HT1080 (cell line): ENCODE measurements around the gene MAG. TPM values are rescaled to one million over a fixed set of nuclear protein-coding genes. Genes with fewer than 3 reads are reported as not detected.
A peak's percentile ranks its signal among the peaks of the same experiment; 100 is the strongest.

ENCODE experiments used
- DNase-seq: peaks from one replicate; pipeline ENCODE4 v3.0.0-alpha.2; 2015; ENCODE audit warnings: low read depth
- total RNA-seq: library from RNA; depleted of rRNA; stranded (reverse); fragments of >200 nt; shearing (Covaris generic); gene quantifications from 2 replicates; pipeline ENCODE4 v1.2.3, GENCODE V29; 2014

The MAG gene
- total RNA-seq, 1 experiment from 2014 or later, result not detected

DNA sequence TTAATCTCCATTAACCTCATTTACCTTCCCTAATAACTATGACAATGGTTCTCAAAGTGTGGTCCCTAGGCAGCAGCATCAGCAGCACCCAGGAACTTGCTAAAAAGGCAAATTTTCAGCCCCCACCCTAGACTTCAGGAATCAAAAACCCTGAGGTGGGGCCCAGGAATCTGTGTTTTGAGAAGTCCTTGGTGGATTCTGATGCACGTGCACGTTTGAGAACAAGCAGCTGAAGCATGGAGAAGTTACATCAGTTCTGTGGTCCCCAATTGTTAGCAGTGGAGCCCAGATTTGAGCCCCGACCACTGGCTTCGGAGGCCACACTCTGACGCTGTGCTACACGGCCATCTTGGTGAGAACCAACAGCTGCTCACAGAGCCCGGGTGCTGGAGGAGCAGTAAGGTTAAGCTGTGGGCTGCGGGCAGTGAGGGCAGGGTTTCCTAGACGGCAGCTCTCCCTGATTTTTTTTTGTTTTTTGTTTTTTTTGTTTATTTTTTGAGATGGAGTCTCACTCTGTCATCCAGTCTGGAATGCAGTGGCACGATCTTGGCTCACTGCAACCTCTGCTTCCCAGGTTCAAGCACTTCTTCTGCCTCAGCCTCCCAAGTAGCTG lies 23.0 kb downstream of the MAG start:
- no peak for DNase-seq

DNA sequence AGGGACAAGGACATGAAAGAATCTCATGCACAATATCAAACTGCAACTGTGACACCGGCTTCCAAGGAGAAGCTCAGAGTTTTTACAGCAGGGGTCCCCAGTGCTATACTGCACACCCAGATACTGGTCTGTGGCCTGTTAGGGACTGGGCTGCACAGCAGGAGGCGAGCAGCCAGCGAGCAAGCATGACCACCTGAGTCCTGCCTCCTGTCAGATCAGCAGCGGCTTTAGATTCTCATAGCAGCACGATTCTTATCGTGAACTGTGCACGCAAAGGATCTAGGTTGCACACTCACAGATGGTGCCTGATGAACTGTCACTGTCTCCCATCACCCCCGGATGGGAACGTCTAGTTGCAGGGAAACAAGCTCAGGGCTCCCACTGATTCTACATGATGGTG lies 23.9 kb downstream of the MAG start:
- no peak for DNase-seq

DNA sequence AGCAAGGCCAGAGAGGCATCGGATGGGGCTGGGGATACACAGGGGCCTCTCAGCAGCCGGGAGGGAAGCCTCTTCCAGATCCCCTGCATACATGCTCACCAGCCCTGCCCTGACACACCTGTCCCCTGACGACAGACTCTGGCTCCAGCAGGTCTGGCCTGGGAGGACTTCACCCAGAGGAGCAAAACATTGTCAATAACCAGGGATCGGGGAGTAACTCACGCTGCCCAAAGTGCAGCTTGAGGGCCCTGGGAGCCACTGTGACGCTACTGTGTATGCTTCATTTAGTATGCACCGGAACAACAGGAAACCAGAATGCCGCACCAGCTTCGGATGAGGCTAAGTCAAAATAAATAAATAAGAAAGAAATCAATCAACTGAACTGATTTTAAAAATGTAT lies 24.6 kb downstream of the MAG start:
- no peak for DNase-seq

DNA sequence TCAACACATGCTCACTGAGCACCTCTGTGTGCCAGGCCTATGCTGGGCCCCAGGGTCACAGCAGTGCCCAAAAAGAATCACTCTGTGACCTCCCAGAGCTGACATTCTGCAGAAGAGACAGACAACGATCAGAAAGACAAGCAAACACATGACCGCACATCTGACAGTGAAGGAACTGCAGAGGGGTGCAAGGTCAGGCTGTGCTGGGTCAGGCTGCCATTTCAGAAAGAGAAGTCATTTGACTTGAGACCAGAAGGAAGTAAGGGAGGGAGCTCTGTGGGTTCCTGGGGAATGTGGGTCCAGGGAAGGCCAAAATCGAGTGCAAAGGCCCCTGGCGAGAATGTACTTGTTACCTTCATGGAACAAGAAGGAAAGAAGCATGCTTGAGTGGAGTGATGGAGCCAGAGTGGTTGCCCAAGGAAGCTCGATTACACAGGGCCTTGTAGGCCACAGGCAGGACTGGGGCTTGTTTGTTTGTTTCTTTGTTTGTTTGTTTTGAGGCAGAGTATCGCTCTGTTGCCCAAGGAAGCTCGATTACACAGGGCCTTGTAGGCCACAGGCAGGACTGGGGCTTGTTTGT lies 25.6 kb downstream of the MAG start:
- no peak for DNase-seq

DNA sequence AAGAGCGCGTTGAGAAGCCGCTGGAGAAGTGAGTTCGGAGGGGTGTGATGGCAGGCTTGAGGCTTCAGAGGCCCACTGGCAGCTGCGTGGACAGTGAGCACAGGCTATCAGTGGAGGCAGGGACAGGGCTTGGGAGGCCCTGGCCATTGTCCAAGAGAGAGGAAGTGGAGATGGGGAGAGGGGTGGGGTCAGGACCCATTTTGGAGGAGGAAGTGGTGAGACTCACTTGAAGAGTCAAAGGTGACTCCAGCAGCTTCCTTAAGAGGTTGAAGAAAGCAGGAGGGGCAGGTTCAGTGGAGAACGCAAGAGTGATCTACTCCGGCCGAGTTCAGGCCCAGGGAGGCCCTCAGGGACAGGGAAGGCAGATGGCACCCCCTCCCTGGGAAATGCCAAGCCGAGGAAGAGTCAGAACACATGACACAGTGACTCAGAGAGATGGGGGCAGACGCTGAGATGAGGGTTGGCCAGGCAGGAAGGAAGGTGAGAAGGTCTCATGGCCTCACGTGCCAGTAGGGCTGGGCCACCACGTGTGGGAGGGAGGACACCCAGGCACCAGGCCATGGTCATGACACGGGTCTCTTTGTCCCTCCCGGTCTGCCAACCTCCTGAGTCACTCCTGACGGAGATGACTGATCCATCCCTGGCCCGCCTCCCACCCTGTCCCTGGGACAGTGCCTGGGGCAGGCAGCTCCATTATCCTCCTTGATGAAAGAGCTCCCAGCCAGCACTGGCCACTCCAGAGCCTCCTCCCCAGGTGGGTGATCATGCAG lies 26.9 kb downstream of the MAG start:
- DNase-seq, result peak; percentile 100

DNA sequence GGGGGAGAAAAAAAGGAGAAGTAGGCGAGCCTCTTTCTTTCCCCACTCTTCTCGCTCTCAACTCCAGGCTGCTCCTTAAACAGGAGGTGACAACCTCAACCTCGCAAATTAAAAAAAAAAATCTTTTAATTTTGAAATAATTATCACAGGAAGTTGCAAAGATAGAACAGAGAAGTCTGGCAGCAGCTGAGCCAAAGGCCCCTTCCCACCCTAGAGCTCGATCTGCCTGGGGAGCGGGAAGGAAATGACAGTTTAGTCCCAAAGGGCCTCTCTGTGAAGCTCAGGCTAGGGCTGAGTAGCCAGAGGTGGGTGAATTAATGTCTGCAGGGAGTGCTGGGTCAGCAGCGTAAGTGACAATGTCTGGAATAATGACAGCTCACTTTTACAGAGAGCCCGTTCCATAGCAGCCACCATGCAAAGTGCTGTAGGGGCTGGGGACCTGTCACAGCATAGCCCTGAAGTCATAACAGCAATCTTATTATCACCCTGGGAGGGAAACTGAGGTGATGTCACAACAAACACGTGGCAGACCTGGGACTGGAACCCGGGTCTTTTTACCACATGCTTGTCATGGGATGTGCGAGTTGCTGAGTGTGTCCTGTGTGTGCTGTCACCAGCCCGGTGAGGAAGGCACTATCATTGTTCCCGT lies 28.2 kb downstream of the MAG start:
- DNase-seq, result no peak

DNA sequence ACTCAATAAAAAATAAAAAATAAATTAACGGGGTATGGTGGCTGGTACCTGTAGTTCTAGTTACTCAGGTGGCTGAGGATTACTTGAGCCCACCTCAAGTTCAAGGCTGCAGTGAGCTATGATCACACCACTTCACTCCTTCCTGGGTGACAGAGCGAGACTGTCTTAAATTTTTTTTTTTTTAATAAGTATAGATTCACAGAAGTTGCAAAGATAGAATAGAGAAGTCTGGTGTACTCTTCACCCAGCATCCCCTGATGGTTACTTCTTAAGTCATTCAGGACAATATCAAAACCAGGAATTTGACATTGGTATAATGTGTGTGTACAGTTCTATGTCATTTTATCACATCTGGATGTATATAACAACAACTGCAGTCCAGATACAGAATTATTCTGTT lies 29.3 kb downstream of the MAG start:
- no peak for DNase-seq

DNA sequence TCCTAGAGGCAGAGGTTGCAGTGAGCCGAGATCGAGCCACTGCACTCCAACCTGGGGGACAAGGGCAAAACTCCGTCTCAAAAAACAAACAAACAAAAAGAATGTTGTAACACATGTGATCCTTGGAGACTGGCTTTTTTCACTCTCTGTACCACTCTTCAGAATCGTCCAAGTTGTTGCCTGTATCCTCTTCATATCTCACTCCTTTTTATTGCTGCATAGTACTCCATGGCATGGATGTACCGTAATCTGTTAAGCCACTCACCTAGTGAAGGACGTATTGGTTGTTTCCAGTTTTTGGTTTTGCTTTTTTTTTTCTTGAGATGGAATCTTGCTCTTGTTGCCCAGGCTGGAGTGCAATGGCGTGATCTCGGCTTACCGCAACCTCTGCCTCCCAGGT lies 30.1 kb downstream of the MAG start:
- DNase-seq, result no peak

DNA sequence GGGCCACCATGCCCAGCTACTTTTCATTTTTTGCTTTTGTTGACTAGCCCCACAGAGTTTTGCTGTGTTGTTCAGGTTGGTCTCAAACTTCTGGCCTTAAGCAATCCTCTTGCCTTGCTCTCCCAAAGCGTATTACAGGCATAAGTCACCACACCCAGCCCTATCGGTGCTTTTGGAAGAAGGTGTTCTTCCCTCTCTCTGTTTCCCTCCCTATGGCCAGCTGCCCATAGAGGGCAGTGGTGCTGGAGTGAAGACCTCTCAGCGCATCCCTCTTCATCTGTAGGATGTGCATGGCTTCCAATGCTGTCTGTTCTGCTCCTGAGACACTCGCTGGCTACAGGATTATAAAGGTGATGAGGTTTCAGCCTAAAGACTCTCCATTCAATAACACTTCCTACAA lies 35.7 kb downstream of the MAG start:
- DNase-seq, result no peak

DNA sequence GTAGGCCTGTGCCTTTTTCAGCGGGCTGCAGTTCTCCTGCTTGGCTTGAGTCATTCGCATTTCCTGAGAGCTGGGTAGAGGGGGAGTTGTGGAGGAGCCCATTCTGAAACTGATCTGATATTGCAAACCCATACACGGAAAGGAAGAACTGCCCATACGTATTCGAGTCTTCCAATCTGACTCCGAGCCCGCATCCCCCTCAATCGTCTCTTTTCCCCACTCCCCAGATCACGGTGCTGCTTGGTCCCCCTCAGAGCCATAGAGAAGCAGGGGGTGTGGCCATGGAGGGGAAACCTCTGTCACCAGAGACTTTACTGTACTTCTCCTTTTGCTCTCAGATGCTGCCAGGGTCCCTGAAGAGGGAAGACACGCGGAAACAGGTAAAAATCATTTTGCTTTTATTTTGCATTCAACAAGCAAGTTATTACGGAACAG lies 36.9 kb downstream of the MAG start, which contains the start of gene CD22:
Gene CD22 (plus strand): TSS at position 337 of the 435 bp plus-strand sequence. CDS start 2,854 bp downstream, outside the sequence.
- no peak for DNase-seq

DNA sequence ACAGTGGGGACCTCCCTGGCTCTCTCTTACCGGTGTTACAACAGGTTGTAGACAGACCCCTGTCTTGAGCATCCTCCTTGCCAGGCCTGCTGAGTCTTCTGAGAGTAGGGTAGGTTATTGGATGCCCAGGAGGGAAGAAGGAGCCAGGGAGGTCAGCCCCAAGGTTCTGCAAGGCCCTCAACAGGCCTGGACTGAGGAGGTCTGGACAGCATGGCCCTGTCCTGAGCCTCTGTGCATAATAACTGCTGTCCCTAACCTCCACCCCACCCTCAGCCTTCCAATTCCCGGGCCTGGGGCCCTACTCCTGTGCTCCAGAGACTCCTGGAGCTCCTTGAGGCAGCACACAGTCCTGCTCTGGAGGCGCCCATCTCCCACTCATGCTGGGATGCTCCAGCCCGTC lies 37.4 kb downstream of the MAG start:
- no peak for DNase-seq

DNA sequence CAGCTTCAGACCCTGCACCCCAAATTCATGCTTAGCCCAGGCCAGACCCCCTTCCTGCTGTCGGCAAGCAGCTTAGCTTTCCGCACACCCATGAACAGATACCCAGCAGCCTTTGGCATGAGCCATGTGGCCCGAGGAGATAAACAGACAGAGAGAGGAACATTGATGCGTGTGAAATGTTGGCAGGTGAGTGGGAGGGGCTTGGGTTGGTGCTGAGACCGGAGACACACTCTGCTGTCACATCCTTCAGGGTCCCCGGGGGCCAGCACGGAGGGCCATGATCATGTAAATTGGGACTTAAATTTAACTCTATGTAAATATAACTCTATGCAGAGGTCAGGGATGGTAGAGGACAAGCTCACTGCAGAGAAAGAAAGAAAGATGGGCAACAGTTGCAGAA lies 38.5 kb downstream of the MAG start:
- no peak for DNase-seq

DNA sequence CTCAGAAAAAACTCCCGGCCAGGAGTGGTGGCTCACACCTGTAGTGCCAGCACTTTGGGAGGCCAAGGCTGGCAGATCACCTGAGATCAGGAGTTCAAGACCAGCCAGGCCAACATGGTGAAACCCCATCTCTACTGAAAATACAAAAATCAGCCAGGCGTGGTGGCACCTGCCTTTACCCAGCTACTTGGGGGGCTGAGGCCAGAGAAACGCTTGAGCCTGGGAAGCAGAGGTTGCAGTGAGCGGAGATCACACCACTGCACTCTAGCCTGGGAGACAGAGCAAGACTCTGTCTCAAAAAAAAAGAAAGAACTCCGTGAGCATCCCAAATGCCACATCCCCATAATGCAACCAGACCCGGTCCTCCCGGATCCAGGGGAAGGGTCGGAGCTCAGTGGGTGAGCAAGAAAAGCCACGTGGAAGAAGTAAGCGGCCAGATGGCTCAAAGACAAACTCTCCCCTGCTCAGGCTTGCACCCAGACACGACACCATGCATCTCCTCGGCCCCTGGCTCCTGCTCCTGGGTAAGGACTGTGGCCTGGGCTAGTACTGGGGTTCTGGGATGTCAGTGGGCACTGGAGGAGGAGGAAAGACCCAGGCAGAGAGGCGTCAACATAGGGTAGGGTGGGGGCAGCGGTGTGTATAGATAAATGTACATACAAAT lies 39.7 kb downstream of the MAG start:
- no peak for DNase-seq

DNA sequence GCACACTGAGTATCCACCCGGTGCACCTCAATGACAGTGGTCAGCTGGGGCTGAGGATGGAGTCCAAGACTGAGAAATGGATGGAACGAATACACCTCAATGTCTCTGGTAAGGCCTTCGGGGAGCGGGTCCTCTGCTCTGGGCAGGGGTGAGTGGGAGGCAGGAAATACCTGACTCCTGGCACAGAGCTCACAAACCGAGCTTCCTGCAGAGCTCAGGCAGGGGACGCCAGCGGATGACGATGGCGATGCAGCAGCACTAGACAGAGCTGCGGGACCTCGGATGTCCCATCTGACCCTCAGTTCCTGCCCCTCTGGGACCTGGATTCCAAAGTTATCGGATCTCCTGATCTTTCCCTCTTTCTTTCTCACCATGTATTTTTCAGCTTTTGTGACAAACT lies 40.9 kb downstream of the MAG start:
- no peak for DNase-seq

DNA sequence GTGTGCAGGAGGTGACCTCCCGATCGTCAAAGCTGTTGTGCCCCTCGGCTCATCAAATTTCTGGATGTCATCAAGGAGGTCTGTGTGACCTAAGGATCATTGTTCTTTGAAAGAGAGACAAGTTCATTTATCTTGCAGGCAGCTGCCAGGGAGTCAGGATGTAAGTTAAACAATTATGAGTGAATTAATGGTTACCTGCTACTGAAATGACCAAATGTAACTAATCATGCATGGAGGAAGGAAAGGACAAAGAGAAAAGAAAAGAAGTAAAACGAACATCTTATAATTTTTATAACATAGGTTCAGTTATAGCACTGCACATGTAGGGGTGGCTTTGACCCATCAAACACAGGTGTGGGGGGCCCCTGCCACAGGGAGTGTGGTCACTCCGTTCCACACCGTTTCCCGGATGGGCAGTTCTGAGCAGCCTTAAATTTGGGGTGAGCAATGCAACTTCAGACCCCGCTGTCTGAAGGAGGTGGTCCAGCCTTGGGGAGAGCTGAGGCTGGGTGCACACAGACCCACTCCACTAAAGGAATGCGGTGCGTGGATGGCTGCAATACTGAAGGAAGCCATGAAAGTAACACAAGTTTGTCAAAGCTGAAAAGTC lies 42.3 kb downstream of the MAG start:
- no peak for DNase-seq

DNA sequence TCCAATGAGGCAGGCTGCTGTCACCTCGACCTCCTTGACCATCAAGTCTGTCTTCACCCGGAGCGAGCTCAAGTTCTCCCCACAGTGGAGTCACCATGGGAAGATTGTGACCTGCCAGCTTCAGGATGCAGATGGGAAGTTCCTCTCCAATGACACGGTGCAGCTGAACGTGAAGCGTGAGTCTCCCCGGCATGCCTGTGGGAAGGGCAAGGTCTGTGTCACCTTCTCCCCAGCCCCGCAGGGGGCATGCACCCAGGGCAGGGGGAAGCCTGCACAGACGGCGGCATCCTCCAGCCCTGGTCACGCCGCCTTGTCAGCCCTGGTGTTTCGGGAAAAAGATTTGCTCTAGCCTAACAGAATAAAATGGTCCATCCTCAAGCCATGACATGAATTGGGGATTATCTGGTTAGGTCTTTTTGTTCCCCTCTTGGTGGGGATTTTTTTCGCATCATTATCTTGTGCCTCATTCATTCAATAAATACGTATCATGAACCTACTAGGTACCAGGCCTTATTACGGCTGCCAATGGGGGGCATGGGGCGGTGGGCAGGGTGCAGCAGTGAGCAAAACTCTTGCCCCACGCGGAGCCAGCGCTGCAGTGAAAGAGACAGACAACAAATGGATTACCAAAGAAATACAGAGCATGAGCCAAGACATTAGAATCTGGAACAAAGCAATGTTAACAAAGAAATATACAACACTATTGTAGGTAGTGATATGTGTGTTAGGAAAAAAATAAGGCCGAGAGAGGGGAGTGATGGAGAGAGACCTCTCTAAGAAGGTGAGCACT lies 44.4 kb downstream of the MAG start:
- no peak for DNase-seq

DNA sequence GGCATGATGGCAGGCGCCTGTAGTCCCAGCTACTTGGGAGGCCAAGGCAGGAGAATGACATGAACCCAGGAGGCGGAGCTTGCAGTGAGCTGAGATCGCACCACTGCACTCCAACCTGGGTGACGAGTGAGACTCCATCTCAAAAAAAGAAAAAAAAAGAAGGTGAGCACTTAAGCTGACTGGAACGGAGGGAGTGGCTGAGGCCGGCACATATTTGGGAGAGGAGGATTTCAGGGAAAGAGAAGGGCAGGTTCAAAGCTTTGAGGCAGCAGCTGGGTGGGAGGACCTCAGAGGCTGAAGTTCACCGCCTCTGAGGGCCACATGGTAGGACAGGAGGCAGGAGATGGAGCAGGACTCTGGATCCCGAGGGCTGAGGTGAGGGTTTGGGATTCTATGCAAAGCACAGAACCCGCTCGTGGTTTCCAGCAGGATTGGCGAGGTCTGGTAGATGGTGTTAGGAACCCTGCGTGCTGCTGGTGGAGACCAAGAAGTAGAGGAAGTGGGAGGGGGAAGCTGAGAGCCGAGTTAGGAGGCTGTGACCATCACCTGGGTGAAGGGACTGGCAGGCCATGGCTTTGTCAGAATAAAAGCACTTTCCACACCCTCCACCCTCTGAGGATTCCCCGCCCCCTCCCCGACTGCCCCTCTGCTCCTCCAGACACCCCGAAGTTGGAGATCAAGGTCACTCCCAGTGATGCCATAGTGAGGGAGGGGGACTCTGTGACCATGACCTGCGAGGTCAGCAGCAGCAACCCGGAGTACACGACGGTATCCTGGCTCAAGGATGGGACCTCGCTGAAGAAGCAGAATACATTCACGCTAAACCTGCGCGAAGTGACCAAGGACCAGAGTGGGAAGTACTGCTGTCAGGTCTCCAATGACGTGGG lies 45.4 kb downstream of the MAG start:
- no peak for DNase-seq

DNA sequence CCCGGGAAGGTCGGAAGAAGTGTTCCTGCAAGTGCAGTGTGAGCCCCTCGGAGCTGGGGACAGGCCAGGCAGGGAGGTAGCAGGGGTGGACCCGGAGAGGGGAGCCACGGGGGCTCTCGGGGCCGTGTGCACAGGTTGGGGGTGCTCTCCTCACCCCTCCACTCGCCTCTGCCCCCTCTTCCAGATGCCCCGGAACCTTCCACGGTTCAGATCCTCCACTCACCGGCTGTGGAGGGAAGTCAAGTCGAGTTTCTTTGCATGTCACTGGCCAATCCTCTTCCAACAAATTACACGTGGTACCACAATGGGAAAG lies 46.0 kb downstream of the MAG start:
- DNase-seq, result no peak

DNA sequence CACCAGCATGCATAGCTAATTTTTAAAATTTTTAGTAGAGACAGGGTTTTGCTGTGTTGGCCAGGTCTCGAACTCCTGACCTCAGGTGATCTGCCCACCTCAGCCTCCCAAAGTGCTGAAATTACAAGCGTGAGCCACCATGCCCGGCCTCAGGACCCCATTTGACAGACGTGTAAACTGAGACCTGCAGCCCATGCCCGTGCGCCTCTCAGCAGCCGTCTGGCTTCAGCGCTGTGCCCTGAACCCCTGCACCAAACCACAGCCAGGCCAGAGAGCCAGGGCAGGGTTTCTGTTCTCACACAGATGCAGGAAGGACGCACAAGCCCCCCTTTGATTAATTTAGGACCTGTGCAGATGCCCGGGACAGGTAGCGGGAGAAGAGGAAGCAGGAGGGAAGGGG lies 48.5 kb downstream of the MAG start:
- no peak for DNase-seq

DNA sequence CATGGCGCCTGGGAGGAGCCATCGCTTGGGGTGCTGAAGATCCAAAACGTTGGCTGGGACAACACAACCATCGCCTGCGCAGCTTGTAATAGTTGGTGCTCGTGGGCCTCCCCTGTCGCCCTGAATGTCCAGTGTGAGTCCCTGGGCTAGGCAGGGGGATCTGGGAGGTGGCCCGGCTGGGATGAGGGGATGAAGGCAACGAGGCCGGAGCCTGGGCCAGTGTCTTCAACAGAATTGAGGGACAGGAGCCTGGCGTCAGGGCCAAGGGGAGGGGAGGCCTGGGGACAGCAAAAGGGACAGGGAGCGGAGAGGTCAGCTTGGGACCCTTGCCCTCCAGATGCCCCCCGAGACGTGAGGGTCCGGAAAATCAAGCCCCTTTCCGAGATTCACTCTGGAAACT lies 49.0 kb downstream of the MAG start:
- no peak for DNase-seq
